ENCODE measurements around the gene RAP2C.

RAP2C gene

DNA sequence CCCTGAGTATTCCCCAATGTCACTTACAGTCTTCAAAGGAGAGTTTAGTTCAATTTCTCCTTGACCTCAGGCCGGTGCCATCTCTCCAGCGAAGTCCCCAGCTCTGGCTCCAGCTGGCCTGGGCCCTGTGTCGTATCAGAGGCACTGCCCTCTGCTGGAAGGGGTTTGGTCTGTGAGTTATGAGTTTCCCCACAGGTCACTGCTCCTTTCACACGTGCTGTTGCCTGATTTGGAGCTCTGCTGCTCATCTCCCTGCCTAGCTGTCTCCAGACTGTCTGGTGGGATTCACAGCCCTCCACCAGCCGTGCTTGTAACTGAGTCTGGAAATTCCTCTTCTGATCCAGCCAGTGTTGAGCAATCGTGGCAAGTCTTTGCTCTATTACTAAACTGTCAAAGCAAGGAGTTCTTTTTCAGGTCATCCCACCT lies at the start of gene RAP2C:
TSS of gene RAP2C (minus strand) at position 105 of the 426 bp plus-strand sequence. CDS start 2,179 bp downstream, outside the sequence.
- DNase-seq (ENCODE audit: low read depth in 2 of 2) = peak; percentile 22 to 38

DNA sequence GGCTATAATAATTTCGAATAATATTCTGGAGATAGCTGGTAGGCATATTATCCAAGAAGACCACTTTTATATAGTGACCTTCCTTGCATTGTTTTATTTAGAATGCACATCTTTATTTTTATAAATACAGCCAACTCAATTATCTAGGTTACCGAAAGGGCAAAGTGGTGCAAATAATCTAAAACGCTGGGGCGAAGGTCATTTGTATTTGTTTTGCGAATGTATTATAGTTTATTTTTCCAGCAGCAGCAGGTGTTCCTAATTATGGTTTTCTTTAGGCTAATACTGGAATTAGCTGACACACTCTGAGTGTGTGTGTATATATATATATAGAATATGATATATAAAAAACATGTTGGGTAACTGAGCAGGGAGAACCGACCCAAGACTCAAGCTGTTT lies 48.1 kb upstream of the RAP2C start:
- DNase-seq (ENCODE audit: low read depth in 2 of 2) = no peak

DNA sequence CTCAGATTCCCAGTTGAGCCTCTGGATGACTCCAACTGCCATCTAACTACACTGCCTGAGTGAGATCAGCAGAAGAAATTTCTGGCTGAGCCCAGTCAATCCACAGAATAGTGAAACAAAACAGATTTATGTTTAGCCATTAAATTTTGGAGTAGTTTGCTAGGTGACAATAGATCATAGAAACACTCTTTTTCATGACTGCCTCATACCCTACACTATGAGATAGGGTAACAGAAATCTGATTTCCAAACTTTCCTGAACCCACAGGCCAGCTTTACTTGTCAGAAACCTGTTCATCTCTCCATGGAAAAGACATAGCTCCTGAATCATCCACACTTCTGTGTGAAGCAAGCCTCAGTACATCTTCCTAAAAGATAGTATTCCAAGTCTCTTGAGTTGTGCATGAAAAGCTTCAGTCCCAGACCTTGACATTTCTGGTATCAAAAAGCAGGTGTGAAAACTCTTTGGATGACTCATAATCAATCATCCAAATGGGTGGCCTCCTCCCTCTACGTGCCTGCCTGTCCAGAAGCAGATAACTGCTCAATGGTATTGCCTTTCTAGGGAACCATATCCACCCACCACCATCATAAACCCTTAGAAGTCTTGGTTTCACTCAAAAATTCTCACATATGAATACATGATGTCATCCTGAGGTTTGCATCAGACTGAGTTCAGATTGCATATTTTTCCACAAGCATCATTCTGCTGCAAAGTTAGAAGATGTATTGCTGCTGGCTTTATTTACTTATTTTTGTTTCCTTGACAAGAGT lies 47.5 kb upstream of the RAP2C start:
- no peak for DNase-seq (ENCODE audit: low read depth in 2 of 2)

DNA sequence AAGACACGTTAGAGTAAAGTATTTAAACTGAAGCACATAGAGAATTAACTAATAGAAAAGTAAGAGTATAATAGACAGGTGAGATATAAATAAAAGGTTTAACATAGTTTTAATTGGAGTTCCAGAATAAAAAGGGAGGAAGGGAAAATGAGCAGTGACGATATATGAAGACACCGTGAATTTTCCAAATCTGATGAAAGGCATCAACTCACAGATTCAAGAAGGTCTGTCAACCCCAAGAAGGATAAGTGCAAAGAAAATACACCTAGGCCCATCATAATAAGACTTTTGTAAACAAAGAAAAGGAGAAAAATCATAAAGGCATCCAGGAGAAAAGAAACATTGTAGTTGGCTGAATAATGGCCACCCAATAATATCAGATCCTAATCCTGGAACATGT lies 43.9 kb upstream of the RAP2C start:
- DNase-seq (ENCODE audit: low read depth in 2 of 2) = no peak

DNA sequence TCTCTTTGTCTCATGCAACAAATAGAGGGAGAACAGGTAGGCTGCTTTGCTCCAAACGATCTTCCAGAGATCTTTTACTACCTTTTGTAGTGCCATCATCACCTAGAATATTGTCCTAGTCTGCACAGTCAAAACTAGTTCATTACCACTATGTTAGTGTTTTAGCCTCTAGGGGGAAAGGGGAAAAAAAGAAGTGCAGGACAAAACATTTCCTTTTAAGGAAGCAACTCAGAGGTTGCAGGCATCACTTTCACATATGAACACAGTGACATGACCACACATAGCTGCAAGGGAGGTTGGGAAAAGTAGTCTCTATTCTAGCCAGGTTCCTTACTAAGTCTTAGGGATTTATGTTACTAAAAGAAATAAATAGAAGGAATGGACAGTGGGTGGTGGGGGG lies 39.3 kb upstream of the RAP2C start:
- DNase-seq (ENCODE audit: low read depth in 2 of 2) = no peak

DNA sequence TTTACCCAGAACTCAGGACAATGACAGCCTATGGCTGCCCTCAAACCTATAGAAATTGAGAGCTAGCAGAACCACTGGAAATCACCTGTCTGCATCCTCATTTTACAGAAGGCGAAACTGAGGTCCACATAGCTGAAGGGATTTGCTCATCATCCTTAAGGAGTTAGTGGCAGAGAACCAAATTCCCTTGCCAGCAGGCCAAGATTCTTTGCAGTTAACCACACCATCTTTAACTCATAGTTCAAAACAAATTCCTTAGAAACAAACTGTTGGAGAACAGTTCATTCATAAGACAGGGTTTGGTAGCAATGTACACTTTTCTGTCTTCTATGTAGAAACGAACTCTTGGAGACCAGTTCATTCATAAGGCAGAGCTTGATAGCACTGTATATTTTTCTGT lies 37.9 kb upstream of the RAP2C start:
- no peak for DNase-seq (ENCODE audit: low read depth in 2 of 2)

DNA sequence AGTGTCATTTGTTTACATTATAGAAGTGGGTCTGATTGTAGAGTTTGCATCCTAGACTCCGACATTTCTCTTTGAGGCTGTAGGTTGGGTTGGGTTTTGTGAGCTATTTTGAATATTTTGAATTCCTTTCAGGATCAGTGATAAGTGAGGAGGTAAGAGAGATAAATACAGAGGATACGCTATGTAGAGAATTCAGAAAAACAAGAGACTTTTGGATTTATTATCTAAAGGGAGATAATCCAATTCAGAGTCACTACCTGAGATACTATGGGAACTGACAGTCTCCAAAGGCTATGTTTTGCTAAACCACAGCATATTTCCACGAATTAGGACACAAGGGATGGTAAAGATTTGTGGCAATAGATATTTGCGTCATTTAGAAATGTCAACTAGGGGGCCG lies 16.9 kb upstream of the RAP2C start:
- no peak for DNase-seq (ENCODE audit: low read depth in 2 of 2)

DNA sequence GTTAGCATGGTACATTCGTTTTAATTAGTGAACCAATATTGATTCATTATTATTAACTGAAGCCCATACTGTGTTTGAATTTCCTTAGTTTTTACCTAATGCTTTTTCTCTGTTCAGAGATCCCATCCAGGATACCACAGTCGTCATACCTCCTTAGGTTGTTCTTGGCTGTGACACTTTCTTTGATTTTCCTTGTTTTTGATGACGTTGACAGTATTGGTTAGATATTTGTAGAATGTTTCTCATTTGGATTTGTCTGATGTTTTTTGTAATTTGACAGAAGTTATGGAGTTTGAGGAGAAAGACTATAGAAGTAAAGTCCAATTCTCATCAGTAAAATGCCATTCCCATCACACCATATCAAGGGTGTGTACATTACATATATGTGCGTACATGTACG lies 16.2 kb upstream of the RAP2C start:
- DNase-seq (ENCODE audit: low read depth in 2 of 2) = no peak

DNA sequence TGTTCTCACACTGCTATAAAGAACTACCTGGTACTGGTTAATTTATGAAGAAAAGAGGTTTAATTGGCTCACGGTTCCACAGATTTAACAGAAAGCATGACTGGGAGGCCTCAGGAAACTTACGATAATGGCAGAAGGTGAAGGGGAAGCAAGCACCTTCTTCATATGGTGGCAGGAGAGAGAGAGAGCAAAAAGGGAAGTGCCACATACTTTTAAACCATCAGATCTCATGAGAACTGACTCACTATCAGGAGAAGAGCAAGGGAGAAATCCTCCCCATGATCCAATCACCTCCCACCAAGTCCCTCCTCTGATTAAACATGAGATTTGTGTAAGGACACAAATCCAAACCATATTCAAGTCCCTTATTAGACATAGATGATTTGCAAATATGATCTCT lies 12.3 kb upstream of the RAP2C start:
- no peak for DNase-seq (ENCODE audit: low read depth in 2 of 2)

DNA sequence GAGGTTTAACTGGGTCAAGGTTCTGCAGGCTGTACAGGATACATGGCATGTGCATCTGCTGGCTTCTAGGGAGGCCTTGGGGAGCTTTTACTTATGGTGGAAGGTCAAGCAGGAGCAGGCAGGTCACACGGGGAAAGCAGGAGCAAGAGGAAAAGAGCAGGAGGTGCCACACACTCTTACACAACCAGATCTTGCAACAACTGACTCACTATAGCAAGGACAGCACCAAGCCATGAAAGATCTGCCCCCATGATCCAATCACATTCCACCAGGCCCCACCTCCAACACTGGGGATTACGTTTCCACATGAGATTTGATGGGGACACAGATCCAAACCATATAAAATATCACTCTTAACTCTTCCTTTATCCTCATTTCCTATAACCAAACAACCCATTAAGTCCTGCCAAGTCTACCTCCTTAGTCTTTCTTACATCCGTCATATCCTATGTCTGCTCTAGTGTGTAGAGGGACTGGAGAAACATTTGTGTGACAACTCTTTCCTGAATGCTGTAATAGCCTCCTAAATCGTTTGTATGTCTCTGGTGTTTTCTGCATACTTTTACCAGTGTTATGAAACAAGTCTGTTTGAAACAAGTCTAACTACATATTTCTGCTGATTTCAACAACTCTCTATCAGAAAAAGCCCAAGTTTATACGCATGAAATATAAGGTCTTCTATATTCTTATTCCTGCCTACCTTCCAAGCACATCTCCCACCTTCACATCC lies 8.3 kb upstream of the RAP2C start:
- no peak for DNase-seq (ENCODE audit: low read depth in 2 of 2)

DNA sequence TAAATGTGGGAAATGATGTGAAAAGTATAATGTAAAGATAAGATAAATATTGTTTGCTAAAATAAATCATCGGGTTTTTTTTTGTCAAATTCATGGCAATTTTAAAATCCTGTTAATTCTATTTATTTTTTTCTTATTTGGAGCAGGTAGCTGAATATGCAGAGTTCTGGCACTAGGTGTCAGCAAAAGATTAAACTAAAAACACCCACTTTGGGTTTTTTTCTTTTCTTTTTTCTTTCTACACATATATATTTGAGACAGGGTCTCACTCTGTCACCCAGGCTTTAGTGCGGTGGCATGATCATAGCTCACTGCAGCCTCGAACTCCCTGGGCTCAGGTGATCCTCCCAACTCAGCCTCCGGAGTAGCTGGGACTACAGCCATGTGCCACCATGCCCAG lies 6.9 kb upstream of the RAP2C start:
- DNase-seq (ENCODE audit: low read depth in 2 of 2) = no peak

DNA sequence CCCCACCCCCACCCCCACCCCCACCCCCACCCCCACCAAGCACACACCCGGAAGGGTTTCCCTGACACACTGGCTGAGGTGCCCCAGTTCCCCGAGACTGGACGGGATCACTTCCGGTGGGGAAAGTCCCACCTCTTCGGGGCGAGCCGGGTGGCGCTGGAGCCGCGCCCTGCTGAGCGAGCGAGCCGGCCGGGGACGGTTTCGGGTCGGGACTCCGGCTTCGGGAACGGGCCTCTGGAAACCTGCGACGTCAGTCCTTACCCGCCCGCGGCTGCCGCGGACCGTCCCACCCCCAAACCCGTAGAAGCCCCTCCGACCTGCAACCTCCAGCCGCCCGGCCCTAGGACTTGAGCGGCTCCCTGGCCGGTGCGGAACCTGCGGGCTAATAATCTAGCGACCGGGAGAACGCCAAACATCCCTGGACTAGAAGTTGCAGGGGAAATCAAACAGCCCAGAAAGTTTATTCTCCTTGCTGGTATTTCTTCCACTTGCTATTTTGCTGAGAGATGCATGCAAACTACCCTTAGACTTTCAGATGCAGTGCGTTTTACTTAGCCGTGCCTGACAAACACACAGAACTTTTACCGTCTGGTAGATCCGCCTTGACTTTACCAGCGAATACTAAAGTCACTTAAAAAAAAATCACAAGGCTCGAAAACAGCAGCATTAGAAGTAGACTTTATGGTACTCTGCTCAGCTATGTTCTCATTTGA lies 991 bp downstream of the RAP2C start:
- DNase-seq (ENCODE audit: low read depth in 2 of 2) = peak; percentile 60

DNA sequence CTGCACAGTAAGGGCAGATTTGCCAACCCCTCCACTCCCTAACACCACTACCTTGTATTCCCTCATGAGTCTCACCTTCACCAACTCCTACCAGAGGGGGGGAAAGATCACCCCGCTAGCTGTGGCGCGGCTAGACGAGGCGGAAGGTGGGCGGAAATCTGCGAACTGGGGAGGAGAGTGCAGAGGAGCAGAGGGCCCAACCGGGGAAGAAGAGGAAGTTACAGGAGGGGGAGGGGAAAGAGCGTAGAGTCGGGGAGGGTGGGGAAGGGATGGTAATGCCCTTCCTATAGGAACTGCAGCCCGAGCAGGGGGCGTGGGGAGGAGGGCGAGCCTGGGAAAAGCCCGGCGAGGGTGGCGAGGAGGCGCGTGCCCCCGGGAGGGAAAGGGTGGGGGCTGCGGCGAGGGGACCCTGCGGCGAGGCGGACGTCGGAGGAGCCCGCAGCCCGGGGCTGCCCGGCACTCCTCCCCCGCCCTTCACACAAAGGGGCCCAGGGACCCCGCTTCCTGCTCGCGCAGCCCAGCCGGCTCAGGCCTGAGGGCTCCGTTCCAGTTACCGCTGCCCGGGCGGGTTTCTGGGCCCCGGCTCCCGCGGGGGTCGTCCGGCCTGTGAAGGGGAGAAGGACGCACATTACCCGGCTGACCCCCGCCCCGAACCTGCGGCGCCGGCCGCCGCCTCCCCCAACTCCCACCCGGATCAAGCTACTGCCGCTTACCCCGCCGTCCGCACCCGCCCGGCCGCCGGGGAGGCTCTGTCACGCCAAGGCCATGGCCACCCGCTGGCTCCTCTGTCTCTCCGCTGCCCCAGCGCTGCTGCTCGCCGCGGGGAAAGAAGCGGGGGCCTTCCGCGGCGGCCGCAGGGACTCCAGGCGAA lies 1.8 kb downstream of the RAP2C start:
- DNase-seq (ENCODE audit: low read depth in 2 of 2) = peak; percentile 40 to 62

DNA sequence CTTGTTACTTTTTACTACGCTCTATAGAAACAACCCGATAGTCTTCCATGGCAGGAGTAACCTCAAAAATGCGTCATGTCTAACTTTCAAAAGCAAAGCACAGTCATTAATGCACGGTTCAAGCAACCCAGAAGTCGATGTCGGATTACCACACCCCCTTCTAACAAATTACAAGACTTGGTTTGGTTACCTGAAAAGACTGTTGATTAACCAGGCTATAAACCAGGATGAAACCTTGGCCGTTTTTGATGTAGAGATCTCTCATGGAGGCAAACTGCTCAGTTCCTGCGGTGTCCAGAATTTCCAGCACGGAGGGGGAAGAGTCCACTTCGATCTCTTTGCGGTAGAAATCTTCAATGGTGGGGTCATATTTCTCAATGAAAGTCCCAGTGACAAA lies 2.4 kb downstream of the RAP2C start:
- peak in 1 of 2 donors; percentile 10 for DNase-seq (ENCODE audit: low read depth in 2 of 2)

DNA sequence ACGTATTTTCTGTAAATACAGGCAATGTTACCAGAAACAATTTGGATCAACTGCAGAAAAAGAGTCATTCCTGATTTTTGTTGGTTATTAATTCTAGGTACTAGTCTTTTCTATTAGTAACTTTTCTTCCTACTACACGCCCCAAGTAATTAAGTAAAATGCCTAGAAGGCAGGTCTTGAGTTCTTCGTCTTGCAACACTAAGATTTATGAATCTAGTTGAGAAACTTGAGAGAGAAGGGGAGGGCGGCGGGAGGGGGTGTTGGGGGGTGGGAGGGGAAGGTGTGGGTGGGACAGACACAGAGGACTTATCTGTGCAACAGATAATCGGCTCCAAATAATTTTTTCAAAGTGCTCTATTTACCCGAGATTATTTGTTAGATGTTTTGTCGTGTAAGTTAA lies 3.0 kb downstream of the RAP2C start:
- no peak for DNase-seq (ENCODE audit: low read depth in 2 of 2)

DNA sequence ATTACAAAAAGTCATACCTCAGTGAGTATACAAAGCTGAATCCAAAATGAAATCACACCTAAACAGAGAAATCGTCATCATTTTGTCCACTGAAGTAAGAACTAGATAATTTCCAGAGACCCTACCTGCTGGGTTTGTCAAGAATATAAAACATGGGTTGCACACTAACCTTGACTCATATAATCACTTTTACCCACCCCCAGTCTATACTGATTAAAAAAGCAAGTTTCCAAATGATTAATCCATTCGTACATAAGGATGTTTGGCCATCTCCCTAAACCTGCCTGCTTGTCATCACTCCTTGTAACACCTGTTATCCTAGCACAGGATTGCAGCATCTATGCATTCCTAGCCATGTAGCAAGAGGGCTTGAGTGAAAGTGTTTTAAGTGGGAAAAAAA lies 4.7 kb downstream of the RAP2C start:
- DNase-seq (ENCODE audit: low read depth in 2 of 2) = no peak

DNA sequence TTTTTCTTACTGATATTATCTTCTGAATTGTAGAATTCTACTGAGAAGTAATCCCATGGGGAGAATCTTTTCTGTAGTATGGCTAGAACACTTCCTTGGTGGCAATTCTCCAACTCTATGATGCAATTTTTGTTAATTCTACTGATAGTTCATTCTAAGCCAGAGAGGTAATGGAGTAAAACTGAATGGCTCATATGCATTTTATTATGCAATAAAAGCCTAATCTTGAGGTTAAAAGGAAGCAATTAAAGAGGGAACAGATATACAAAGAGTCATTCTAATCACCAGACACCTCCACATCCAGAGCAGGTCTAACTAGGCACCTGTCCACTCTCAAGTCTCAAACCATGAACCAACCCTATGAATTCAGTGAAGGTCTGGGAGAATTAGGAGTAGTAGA lies 9.7 kb downstream of the RAP2C start:
- no peak for DNase-seq (ENCODE audit: low read depth in 2 of 2)

DNA sequence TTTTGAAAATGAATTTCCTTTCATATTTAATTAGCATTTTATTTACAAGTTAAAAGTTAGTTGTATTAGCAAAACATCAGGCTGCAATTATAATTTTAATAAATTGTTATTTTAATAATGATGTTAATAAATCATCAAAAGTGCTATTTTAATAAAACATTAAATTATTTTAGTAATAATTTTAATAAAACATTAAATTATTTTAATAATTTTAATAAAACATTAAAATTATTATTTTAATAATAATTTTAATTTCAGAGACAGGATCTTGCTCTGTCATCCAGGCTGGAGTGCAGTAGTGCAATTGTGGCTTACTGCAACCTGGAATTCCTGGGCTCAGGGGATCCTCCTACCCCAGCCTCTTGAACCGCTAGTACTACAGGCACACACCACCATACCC lies 10.8 kb downstream of the RAP2C start:
- no peak for DNase-seq (ENCODE audit: low read depth in 2 of 2)

DNA sequence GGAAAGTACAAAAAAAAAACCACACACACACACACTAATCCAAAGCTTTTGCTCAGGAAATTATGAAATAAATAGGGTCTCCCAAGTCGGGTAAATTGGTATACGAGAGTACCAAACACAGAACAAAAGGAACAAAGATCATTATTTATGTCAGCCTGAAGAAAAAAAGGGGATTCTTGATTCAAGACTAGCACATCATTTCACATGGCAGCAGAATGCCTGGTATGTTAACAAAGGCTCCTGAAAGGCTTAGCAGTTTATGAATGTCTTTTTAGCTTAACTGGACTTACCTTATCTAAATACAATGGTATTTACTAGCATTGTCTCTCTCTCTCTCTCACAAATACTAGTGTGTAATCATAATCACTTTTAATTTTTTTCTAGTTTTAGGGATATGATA lies 11.3 kb downstream of the RAP2C start:
- no peak for DNase-seq (ENCODE audit: low read depth in 2 of 2)

DNA sequence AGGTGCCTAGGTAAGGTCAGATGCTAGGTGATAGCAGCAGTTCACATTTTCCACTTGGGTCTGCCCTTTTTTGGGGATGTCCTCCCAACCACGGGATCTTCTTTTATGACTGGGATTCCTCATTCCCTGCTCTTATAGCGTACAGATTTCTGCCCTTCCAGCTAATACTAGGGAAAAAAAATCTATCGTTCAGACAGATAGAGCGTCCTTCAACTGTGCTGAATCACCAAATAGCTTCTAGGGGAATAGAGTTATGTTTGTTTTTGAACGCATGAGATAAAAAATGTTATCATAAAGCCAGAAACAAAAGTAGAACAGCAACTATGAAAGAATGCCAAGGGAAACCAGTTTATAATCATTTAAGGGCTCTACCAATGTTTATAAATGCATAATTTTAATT lies 13.0 kb downstream of the RAP2C start:
- DNase-seq (ENCODE audit: low read depth in 2 of 2) = no peak

DNA sequence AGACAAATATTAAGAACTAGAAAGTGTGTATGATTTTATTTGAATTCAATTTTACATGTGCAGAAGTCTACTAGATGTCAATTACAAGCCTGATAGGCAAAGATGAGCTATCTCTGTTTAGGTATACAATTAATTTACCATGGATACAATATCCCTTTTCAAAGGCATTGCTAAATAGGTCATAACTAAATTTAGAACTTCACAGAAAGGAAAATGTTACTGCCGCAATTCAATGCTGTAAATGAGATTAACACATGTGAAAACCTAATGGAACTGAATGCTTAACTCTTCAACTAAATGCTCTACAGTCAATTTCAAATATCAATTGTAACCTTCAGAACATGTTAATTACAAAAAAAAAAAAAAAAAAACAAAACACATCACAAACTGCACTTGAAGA lies 14.6 kb downstream of the RAP2C start:
- no peak for DNase-seq (ENCODE audit: low read depth in 2 of 2)

DNA sequence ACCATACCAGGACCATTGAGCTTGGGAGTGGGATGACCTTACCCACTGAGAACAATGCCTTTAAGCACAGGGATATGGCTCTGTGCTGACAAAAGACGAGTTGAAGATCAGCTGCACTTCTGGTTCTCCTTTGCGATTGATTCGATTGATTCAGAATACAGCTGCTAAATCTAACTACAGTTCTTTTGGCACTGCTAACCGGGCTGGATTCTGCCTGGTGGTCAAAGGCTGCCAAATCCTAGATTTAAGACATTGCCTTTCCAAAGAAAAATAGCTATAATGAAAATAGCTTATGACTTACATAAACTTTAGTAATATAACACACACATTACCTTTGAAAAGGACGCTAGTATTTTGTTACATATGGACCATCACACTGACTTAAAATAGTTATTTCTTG lies 18.3 kb downstream of the RAP2C start:
- no peak for DNase-seq (ENCODE audit: low read depth in 2 of 2)

Measured in activated CD4-positive, alpha-beta T cell treated with anti-CD3 and anti-CD28 coated beads for 24 hours (primary cell).